GM23248 (cell line): ENCODE data around the gene RNF214.

Experiments
- EZH2 ChIP-seq: fragments of 200-600 bp; sonication (generic); IDR thresholded peaks from 2 replicates; pipeline ENCODE4 v1.6.1; 2018; ENCODE audit warnings: antibody characterized with exemption, mild to moderate bottlenecking; ENCODE audit not compliant: insufficient read depth, poor library complexity, severe bottlenecking
- EZH2phosphoT487 ChIP-seq: fragments of 200-600 bp; sonication (generic); IDR thresholded peaks from 2 replicates; pipeline ENCODE4 v1.6.1; 2018; ENCODE audit warnings: antibody characterized with exemption, moderate library complexity, mild to moderate bottlenecking, low read depth; ENCODE audit not compliant: insufficient read depth

GRCh38 chr11:117255966-117256365 lies 23.5 kb downstream of the RNF214 start:
- no peak for TF ChIP-seq EZH2
- TF ChIP-seq EZH2phosphoT487: no peak
